ENCODE data around the gene SHTN1.

SHTN1 gene

DNA sequence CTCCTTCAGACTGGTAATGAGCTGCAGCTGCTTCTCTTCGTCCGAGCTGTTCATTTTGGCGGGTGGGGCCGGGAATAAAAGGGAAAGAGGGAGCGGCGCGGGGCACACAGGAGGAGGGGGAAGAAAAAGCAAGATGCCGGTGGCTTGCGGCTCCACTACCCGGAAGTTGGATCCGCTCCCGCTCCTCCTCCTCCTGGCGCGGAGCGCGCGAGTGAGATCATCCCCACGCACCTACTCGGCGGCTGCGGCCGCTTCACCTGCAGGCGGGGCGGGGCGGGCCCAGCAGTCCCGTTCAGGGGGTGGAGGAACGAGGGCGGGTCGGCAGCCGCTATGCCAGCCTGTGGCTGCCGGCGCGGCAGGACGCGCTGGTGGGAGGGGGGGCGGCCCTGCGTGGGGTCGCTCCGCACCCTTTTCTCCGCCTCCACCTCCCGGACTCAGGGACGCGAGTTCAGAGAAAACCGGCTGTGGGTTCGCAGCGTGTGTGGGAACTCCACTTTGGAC lies at the start of gene SHTN1:
TSS of gene SHTN1 (minus strand) at position 162 of the 501 bp plus-strand sequence. CDS start at position 54, 108 bp downstream.
- TF ChIP-seq, protein P1, sequence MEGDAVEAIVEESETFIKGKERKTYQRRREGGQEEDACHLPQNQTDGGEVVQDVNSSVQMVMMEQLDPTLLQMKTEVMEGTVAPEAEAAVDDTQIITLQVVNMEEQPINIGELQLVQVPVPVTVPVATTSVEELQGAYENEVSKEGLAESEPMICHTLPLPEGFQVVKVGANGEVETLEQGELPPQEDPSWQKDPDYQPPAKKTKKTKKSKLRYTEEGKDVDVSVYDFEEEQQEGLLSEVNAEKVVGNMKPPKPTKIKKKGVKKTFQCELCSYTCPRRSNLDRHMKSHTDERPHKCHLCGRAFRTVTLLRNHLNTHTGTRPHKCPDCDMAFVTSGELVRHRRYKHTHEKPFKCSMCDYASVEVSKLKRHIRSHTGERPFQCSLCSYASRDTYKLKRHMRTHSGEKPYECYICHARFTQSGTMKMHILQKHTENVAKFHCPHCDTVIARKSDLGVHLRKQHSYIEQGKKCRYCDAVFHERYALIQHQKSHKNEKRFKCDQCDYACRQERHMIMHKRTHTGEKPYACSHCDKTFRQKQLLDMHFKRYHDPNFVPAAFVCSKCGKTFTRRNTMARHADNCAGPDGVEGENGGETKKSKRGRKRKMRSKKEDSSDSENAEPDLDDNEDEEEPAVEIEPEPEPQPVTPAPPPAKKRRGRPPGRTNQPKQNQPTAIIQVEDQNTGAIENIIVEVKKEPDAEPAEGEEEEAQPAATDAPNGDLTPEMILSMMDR (IDR thresholded peaks at IDR 0.05; ENCODE audit: low read depth, low read length) = no peak
- H3K4me3 ChIP-seq (ENCODE audit: low read depth, low read length) = peak within 1 kb of the TSS; percentile 81

DNA sequence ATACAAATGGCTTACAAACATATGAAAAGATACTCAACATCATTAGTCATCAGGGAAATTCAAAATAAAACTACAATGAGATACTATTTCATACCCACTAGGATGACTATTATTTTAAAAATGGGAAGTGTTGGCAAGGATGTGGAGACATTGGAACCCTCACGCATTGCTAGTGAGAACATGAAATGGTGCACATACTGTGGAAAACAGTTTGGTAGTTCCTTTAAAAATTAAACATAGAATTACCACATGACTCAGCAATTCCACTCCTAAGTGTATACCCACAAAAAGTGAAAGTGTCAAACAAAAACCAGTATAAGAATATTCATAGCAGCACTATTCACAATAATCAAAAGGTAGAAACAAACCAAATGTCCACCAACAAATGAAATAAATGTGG lies 48.5 kb upstream of the SHTN1 start:
- TF ChIP-seq, protein P1 (IDR thresholded peaks at IDR 0.05; ENCODE audit: low read depth, low read length) = no peak
- no peak overlapping the region for H3K4me3 ChIP-seq (ENCODE audit: low read depth, low read length)

GRCh38 chr10:117047947-117048346 lies 43.0 kb upstream of the SHTN1 start:
- H3K4me3 ChIP-seq (ENCODE audit: low read depth, low read length) = no peak overlapping the region
- TF ChIP-seq, protein P1 (IDR thresholded peaks at IDR 0.05; ENCODE audit: low read depth, low read length) = no peak

GRCh38 chr10:117016266-117016665 lies 11.3 kb upstream of the SHTN1 start:
- H3K4me3 ChIP-seq (ENCODE audit: low read depth, low read length) = no peak overlapping the region
- TF ChIP-seq, protein P1 (IDR thresholded peaks at IDR 0.05; ENCODE audit: low read depth, low read length) = no peak

DNA sequence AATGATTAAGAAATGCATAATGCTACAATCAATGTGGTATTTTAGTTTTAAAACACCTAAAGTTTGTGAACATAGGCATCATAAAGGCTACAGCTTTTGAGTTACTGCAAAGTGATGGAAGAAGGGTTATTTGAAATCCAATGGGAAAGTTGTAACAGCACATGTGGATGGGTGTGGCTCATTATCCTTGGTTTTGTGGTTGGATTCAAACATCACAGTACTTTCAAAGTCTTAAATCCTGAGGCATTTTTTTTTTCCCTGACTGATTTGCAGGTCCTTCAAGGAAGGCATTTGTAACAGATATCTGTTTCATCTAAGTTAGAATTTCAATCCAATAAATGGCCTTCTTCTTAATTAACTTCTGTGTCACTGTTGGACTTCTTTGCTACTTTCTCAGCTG lies 9.8 kb upstream of the SHTN1 start:
- H3K4me3 ChIP-seq (ENCODE audit: low read depth, low read length) = no peak overlapping the region
- TF ChIP-seq, protein P1 (IDR thresholded peaks at IDR 0.05; ENCODE audit: low read depth, low read length) = no peak

DNA sequence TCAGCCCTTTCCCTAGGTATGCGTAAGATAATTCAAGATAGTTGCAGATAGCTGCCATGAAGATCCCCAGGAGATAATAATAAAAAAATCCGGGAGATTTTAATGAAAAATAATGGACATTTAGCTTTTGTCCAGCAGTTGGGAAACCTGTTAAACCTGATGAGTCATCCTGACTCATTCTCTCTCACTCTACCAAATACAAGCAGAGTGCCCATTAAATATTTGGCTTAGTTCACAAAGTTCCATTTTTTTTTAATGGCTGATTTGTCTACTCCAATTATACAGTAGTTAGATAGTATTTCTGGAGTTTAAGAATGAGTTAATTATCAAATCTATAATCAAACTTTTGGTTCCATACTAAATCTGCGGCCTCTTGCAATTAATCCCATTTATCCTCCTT lies 2.1 kb upstream of the SHTN1 start:
- TF ChIP-seq, protein P1 (IDR thresholded peaks at IDR 0.05; ENCODE audit: low read depth, low read length) = no peak
- H3K4me3 ChIP-seq (ENCODE audit: low read depth, low read length) = no peak overlapping the region

GRCh38 chr10:117005527-117006055 lies 604 bp upstream of the SHTN1 start:
- TF ChIP-seq, protein P1 (IDR thresholded peaks at IDR 0.05; ENCODE audit: low read depth, low read length) = no peak
- peak overlapping the region; percentile 81 for H3K4me3 ChIP-seq (ENCODE audit: low read depth, low read length)
